Measurements from ENCODE around the gene TMF1. TPM values are rescaled to one million over a fixed set of nuclear protein-coding genes. Genes with fewer than 3 reads are reported as not detected.

Gene TMF1
- 26.7 TPM for total RNA-seq
- polyA plus RNA-seq (ENCODE audit: insufficient read depth in 1 of 8, insufficient read length in 8 of 8, low replicate concordance in 1 of 8): 10 to 100 TPM; 12.2 to 36.2 (median 25.4) TPM
- long read RNA-seq, donor 1, full-length matches to known transcripts: 1 of 1 reads
- long read RNA-seq, donor 1, partial matches to known transcripts: 0 of 1 reads
- long read RNA-seq, donor 1, other reads (novel, unspliced or antisense): 0 of 1 reads
- long read RNA-seq, donor 2: 0 reads
- long read RNA-seq, donor 3, full-length matches to known transcripts: 1 of 8 reads
- long read RNA-seq, donor 3, partial matches to known transcripts: 7 of 8 reads
- long read RNA-seq, donor 3, other reads (novel, unspliced or antisense): 0 of 8 reads
- long read RNA-seq, donor 4: 0 reads
- long read RNA-seq, donor 5, full-length matches to known transcripts: 3 of 36 reads
- long read RNA-seq, donor 5, partial matches to known transcripts: 33 of 36 reads
- long read RNA-seq, donor 5, other reads (novel, unspliced or antisense): 0 of 36 reads
- long read RNA-seq, donor 6, full-length matches to known transcripts: 6 of 19 reads
- long read RNA-seq, donor 6, partial matches to known transcripts: 13 of 19 reads
- long read RNA-seq, donor 6, other reads (novel, unspliced or antisense): 0 of 19 reads
- long read RNA-seq, donor 7, partial matches to known transcripts: 9 of 9 reads
- long read RNA-seq, donor 7, other reads (novel, unspliced or antisense): 0 of 9 reads
- long read RNA-seq, donor 8, full-length matches to known transcripts: 1 of 6 reads
- long read RNA-seq, donor 8, partial matches to known transcripts: 5 of 6 reads
- long read RNA-seq, donor 8, other reads (novel, unspliced or antisense): 0 of 6 reads
- long read RNA-seq, donor 9, partial matches to known transcripts: 12 of 12 reads
- long read RNA-seq, donor 9, other reads (novel, unspliced or antisense): 0 of 12 reads
- long read RNA-seq, donor 10, full-length matches to known transcripts: 1 of 22 reads
- long read RNA-seq, donor 10, partial matches to known transcripts: 21 of 22 reads
- long read RNA-seq, donor 10, other reads (novel, unspliced or antisense): 0 of 22 reads
- long read RNA-seq, donor 11, full-length matches to known transcripts: 1 of 1 reads
- long read RNA-seq, donor 11, partial matches to known transcripts: 0 of 1 reads
- long read RNA-seq, donor 11, other reads (novel, unspliced or antisense): 0 of 1 reads

- Histone ChIP-seq H3K27ac (ENCODE audit: low read length) (peak within 1 kb of the TSS; percentile 99), H3K36me3 (ENCODE audit: control insufficient read depth, insufficient read depth, low read length) (peaks cover 19% of the 10 kb centered on the region), H3K9me3 (replicated peaks; ENCODE audit: control insufficient read depth, low read depth, low read length) (no peaks in the 10 kb centered on the region), H3K4me1 (ENCODE audit: control insufficient read depth, insufficient read depth, low read length) (peaks cover 7% of the 10 kb centered on the region), H3K27me3 (ENCODE audit: control insufficient read depth, insufficient read depth, low read length) (no peaks in the 10 kb centered on the region), H3K4me3 (ENCODE audit: low read length) (peak within 1 kb of the TSS; percentile 95)
- 0% methylated on average over 39 of the region's 45 CpGs for WGBS (ENCODE audit: insufficient coverage)
- DNase-seq: peak; percentile 99
Measured at GRCh38 chr3:69051756-69052471, at the start of gene TMF1. Gene TMF1 (minus strand): TSS chr3:69052333. CDS start chr3:69052086, 247 bp downstream.

DNA sequence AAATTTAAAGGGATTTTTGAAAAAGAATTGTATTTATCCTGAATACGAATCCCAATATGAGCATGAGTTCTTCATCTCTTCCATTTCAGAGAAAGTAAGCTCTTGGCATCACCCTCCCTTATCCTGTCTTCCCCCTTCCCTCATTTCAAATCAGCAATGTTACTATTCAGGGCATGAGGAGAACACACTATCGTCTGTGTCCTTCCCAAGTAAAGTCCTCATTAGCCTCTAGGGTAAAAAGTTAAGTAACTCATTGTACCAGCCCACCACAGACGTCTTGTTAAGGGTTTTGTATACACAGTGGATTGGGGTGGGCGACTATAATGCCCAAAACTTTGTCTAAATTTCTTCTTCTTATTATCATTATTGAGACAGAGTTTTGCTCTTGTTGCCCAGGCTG, 47.4 kb upstream of the TMF1 start:
- no peak overlapping the region for H3K4me3 ChIP-seq (ENCODE audit: low read length)
- no peak for DNase-seq
- peaks cover 4% of the 10 kb centered on the region for H3K4me1 ChIP-seq (ENCODE audit: control insufficient read depth, insufficient read depth, low read length)
- no peak overlapping the region for H3K27ac ChIP-seq (ENCODE audit: low read length)
- H3K27me3 ChIP-seq (ENCODE audit: control insufficient read depth, insufficient read depth, low read length): no peaks in the 10 kb centered on the region
- no peaks in the 10 kb centered on the region for H3K9me3 ChIP-seq (replicated peaks; ENCODE audit: control insufficient read depth, low read depth, low read length)
- peaks cover 29% of the 10 kb centered on the region for H3K36me3 ChIP-seq (ENCODE audit: control insufficient read depth, insufficient read depth, low read length)
- WGBS (ENCODE audit: insufficient coverage): no CpG with 5 or more reads among the region's 4 CpGs

GRCh38 chr3:69097407-69098086, 45.4 kb upstream of the TMF1 start:
- Histone ChIP-seq H3K36me3 (ENCODE audit: control insufficient read depth, insufficient read depth, low read length) (peaks cover 22% of the 10 kb centered on the region), H3K27me3 (ENCODE audit: control insufficient read depth, insufficient read depth, low read length) (no peaks in the 10 kb centered on the region), H3K27ac (ENCODE audit: low read length) (no peak overlapping the region), H3K4me1 (ENCODE audit: control insufficient read depth, insufficient read depth, low read length) (peaks cover 4% of the 10 kb centered on the region), H3K4me3 (ENCODE audit: low read length) (no peak overlapping the region), H3K9me3 (replicated peaks; ENCODE audit: control insufficient read depth, low read depth, low read length) (no peaks in the 10 kb centered on the region)
- 90% methylated on average over 2 of the region's 9 CpGs for WGBS (ENCODE audit: insufficient coverage)
- no peak for DNase-seq

GRCh38 chr3:69096299-69096698, 44.2 kb upstream of the TMF1 start:
- H3K36me3 ChIP-seq (ENCODE audit: control insufficient read depth, insufficient read depth, low read length): peaks cover 16% of the 10 kb centered on the region
- WGBS (ENCODE audit: insufficient coverage): no CpG with 5 or more reads among the region's 5 CpGs
- DNase-seq: no peak
- H3K9me3 ChIP-seq (replicated peaks; ENCODE audit: control insufficient read depth, low read depth, low read length): no peaks in the 10 kb centered on the region
- H3K27me3 ChIP-seq (ENCODE audit: control insufficient read depth, insufficient read depth, low read length): no peaks in the 10 kb centered on the region
- H3K4me3 ChIP-seq (ENCODE audit: low read length): no peak overlapping the region
- no peak overlapping the region for H3K27ac ChIP-seq (ENCODE audit: low read length)
- H3K4me1 ChIP-seq (ENCODE audit: control insufficient read depth, insufficient read depth, low read length): peaks cover 4% of the 10 kb centered on the region

GRCh38 chr3:69095636-69096035, 43.5 kb upstream of the TMF1 start:
- Histone ChIP-seq H3K9me3 (replicated peaks; ENCODE audit: control insufficient read depth, low read depth, low read length) (no peaks in the 10 kb centered on the region), H3K4me1 (ENCODE audit: control insufficient read depth, insufficient read depth, low read length) (peaks cover 4% of the 10 kb centered on the region), H3K27me3 (ENCODE audit: control insufficient read depth, insufficient read depth, low read length) (no peaks in the 10 kb centered on the region), H3K27ac (ENCODE audit: low read length) (peak overlapping the region; percentile 42), H3K36me3 (ENCODE audit: control insufficient read depth, insufficient read depth, low read length) (peaks cover 15% of the 10 kb centered on the region), H3K4me3 (ENCODE audit: low read length) (no peak overlapping the region)
- WGBS (ENCODE audit: insufficient coverage): 70% methylated on average over 1 of the region's 5 CpGs
- no peak for DNase-seq

DNA sequence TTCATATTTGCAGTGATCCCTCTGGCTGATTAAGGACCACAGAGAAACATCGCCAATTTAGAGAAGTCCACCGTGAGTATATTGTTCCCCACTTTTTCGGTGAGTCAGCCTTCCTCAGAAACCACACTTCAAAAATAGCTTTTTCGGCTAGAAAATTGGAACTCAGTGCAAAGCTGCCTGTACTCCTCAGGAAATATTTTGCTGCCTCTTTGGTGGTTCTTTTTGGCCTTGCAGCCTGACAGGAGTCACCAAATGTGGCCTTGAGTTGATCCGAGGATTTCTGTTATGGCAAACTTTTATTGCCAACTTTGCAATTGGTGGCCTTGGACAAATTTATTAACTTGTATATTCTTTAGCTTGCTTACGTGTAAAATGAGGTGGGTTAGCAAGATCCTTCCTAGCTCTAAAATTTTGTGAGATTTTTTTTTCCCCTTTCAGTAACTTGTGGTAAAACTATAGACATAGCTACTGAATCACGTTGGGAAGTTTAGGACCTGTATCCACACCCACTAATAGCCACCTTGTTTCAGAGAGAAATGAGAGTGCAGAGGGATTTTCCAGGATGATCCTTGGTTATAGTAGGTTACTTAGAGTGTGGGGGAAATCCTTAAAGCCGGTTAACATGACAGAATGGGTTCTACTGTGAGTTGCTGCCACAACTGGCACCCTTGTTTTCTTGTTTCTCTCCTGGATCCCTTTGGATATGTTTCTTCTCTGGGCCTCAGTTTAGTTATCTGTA, 42.5 kb upstream of the TMF1 start:
- Histone ChIP-seq H3K4me1 (ENCODE audit: control insufficient read depth, insufficient read depth, low read length) (peaks cover 6% of the 10 kb centered on the region), H3K4me3 (ENCODE audit: low read length) (no peak overlapping the region), H3K9me3 (replicated peaks; ENCODE audit: control insufficient read depth, low read depth, low read length) (no peaks in the 10 kb centered on the region), H3K36me3 (ENCODE audit: control insufficient read depth, insufficient read depth, low read length) (peaks cover 18% of the 10 kb centered on the region), H3K27me3 (ENCODE audit: control insufficient read depth, insufficient read depth, low read length) (no peaks in the 10 kb centered on the region), H3K27ac (ENCODE audit: low read length) (no peak overlapping the region)
- 72% methylated on average over 4 of the region's 8 CpGs for WGBS (ENCODE audit: insufficient coverage)
- DNase-seq: peak; percentile 60

GRCh38 chr3:69092030-69092516, 39.9 kb upstream of the TMF1 start:
- H3K4me1 ChIP-seq (ENCODE audit: control insufficient read depth, insufficient read depth, low read length): peaks cover 17% of the 10 kb centered on the region

GRCh38 chr3:69091389-69092029, 39.4 kb upstream of the TMF1 start:
- no peak overlapping the region for H3K4me3 ChIP-seq (ENCODE audit: low read length)
- H3K27me3 ChIP-seq (ENCODE audit: control insufficient read depth, insufficient read depth, low read length): no peaks in the 10 kb centered on the region
- peaks cover 23% of the 10 kb centered on the region for H3K4me1 ChIP-seq (ENCODE audit: control insufficient read depth, insufficient read depth, low read length)
- peaks cover 21% of the 10 kb centered on the region for H3K36me3 ChIP-seq (ENCODE audit: control insufficient read depth, insufficient read depth, low read length)
- no peak for DNase-seq
- H3K9me3 ChIP-seq (replicated peaks; ENCODE audit: control insufficient read depth, low read depth, low read length): no peaks in the 10 kb centered on the region
- WGBS (ENCODE audit: insufficient coverage): 56% methylated on average over 1 of the region's 5 CpGs
- H3K27ac ChIP-seq (ENCODE audit: low read length): no peak overlapping the region

More at GRCh38 chr3:69092030-69092516, 39.9 kb upstream of the TMF1 start:
- peak overlapping the region; percentile 31 for H3K27ac ChIP-seq (ENCODE audit: low read length)
- H3K27me3 ChIP-seq (ENCODE audit: control insufficient read depth, insufficient read depth, low read length): no peaks in the 10 kb centered on the region
- peaks cover 21% of the 10 kb centered on the region for H3K36me3 ChIP-seq (ENCODE audit: control insufficient read depth, insufficient read depth, low read length)
- peak; percentile 42 for DNase-seq
- WGBS (ENCODE audit: insufficient coverage): no CpG with 5 or more reads among the region's 4 CpGs
- H3K9me3 ChIP-seq (replicated peaks; ENCODE audit: control insufficient read depth, low read depth, low read length): no peaks in the 10 kb centered on the region
- H3K4me3 ChIP-seq (ENCODE audit: low read length): no peak overlapping the region

Data from muscle of leg (tissue), 16 donors.